SU-DHL-6 (cell line): ENCODE measurements around the gene FOXO6.

ENCODE experiments used
- H2AFZ ChIP-seq: fragments of 200-600 bp; sonication (generic); 2 replicates; pipeline ENCODE4 v1.6.1; 2014; ENCODE audit warnings: low read depth, mild to moderate bottlenecking, moderate library complexity, mixed read lengths, antibody characterized with exemption, low read length; ENCODE audit not compliant: severe bottlenecking
- H3F3A ChIP-seq: fragments of 200-600 bp; shearing (Covaris generic); 2 replicates; pipeline ENCODE4 v1.6.0; 2016; ENCODE audit warnings: antibody characterized with exemption, mild to moderate bottlenecking; ENCODE audit not compliant: insufficient read depth
- H3K27ac ChIP-seq: fragments of 200-600 bp; sonication (generic); 2 replicates; pipeline ENCODE4 v1.5.1; 2016; ENCODE audit warnings: low read depth, mild to moderate bottlenecking, low read length, moderate library complexity, mixed read lengths
- H3K27me3 ChIP-seq: fragments of 200-600 bp; sonication (generic), shearing (Covaris generic); 2 replicates; pipeline ENCODE4 v1.6.0; 2014; ENCODE audit warnings: mild to moderate bottlenecking, low read length
- H3K36me3 ChIP-seq: fragments of 200-600 bp; sonication (generic); 2 replicates; pipeline ENCODE4 v1.6.1; 2014; ENCODE audit warnings: mild to moderate bottlenecking, low read length, mixed read lengths
- H3K4me2 ChIP-seq: fragments of 300-600, 200-600 bp; shearing (Covaris generic), sonication (generic); 2 replicates; pipeline ENCODE4 v1.6.0; 2014; ENCODE audit warnings: low read length, low read depth, mild to moderate bottlenecking; ENCODE audit not compliant: poor library complexity, severe bottlenecking
- H3K4me3 ChIP-seq: fragments of 200-600 bp; sonication (generic); 2 replicates; pipeline ENCODE4 v1.5.1; 2014; ENCODE audit warnings: antibody characterized with exemption, low read length, mild to moderate bottlenecking, mixed read lengths; ENCODE audit not compliant: insufficient read depth, poor library complexity, severe bottlenecking
- H3K79me2 ChIP-seq: fragments of 200-600 bp; sonication (generic); 2 replicates; pipeline ENCODE4 v1.6.1; 2014; ENCODE audit warnings: mild to moderate bottlenecking, low read length, moderate library complexity; ENCODE audit not compliant: insufficient read depth
- H3K9ac ChIP-seq: fragments of 200-600 bp; sonication (generic); 2 replicates; pipeline ENCODE4 v1.7.0; 2014; ENCODE audit warnings: mild to moderate bottlenecking, low read length
- H3K9me2 ChIP-seq: fragments of 200-600 bp; sonication (generic); replicated peaks from 2 replicates; pipeline ENCODE4 v1.6.1; 2014; ENCODE audit warnings: low read length; ENCODE audit not compliant: insufficient read depth
- H3K9me3 ChIP-seq: fragments of 200-600 bp; sonication (generic); 2 replicates; pipeline ENCODE4 v1.6.1; 2014; ENCODE audit warnings: low read length, mixed read lengths; ENCODE audit not compliant: insufficient read depth
- H4K20me1 ChIP-seq: fragments of 200-600 bp; sonication (generic); 2 replicates; pipeline ENCODE4 v1.6.1; 2014; ENCODE audit warnings: low read depth, mild to moderate bottlenecking, antibody characterized with exemption, low read length, moderate library complexity, mixed read lengths
- EZH2phosphoT487 ChIP-seq: fragments of 200-600 bp; sonication (generic), shearing (Covaris generic); conservative IDR thresholded peaks from 2 replicates; pipeline ENCODE4 v1.6.1; 2018; ENCODE audit warnings: mild to moderate bottlenecking, antibody characterized with exemption, low read length, moderate library complexity, mixed read lengths
- TF ChIP-seq, protein P1 (sequence below): fragments of 200-600 bp; sonication (generic); IDR thresholded peaks from one replicate; pipeline ENCODE4 v1.5.1; 2017; ENCODE audit warnings: antibody characterized with exemption, mild to moderate bottlenecking, low read length, moderate library complexity; ENCODE audit not compliant: insufficient read depth, poor library complexity, severe bottlenecking

FOXO6 gene

DNA sequence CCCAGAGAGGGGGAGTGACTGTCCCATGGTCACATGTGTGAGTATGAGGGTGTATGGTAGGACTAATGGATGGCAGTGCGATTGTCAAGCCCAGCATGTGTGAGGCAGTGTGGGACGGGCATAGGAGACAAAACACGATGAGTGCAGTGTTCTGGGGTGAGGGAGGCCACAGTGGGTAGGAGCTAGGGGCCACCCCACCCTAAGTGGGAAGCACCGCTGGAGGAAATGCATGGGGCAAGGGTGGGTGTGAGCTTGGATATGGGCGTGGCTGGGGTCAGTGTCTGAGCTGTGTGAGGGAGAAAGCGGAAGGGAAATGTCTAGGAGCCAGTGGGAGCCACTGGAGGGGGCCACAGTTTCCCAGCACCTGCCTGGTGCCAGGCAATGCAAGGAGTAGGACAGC lies 56.5 kb downstream of the FOXO6 start:
- Histone ChIP-seq H3K27me3 (no peaks in the 10 kb centered on the region), H4K20me1 (no peaks in the 10 kb centered on the region), H3K36me3 (no peaks in the 10 kb centered on the region), H3F3A (no peaks in the 10 kb centered on the region), H3K4me3 (no peak overlapping the region), H3K4me2 (no peak overlapping the region), H3K27ac (no peak overlapping the region), H3K9ac (no peak overlapping the region), H3K9me3 (no peaks in the 10 kb centered on the region), H3K79me2 (no peaks in the 10 kb centered on the region), H2AFZ (no peak overlapping the region), H3K9me2 (no peaks in the 10 kb centered on the region)
- no peak for TF ChIP-seq EZH2phosphoT487
- TF ChIP-seq, protein P1, sequence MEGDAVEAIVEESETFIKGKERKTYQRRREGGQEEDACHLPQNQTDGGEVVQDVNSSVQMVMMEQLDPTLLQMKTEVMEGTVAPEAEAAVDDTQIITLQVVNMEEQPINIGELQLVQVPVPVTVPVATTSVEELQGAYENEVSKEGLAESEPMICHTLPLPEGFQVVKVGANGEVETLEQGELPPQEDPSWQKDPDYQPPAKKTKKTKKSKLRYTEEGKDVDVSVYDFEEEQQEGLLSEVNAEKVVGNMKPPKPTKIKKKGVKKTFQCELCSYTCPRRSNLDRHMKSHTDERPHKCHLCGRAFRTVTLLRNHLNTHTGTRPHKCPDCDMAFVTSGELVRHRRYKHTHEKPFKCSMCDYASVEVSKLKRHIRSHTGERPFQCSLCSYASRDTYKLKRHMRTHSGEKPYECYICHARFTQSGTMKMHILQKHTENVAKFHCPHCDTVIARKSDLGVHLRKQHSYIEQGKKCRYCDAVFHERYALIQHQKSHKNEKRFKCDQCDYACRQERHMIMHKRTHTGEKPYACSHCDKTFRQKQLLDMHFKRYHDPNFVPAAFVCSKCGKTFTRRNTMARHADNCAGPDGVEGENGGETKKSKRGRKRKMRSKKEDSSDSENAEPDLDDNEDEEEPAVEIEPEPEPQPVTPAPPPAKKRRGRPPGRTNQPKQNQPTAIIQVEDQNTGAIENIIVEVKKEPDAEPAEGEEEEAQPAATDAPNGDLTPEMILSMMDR, result no peak

DNA sequence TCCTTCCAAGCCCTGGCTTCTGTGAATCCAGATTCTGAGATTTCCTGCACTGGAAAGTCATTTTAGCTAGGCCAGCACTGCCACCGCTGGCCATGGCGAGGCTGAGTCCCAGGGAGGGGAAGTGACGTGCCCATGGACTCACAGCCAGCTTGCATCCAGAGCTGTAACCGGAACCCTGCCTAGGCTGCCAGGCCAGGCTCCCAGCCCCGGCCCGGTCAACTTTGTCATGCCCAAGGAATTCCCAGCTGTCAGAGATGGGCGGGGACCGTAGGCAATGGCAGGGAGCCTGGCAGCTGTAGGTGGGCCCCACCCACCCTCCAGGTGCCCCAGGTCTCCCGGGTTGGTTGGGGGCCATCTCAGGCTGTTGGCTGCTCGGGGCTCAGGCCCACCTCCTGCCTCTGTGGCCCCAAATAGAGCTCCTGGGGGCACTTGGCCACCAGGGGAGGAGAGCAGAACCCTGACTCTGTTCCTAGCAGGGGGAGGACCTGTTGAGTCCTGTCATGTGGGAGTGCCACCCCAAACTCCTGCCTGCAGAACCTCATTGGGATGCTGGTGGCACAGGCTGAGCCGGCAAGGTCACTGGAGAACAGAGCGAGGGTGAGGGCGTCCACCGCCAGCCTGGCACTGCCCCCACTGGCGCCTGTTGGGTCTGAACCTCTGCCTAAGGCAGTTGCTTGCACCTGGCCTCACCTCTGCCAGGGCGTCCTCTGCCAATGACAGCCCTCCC lies 57.8 kb downstream of the FOXO6 start:
- no peak overlapping the region for H3K4me2 ChIP-seq
- TF ChIP-seq, protein P1, result no peak
- TF ChIP-seq EZH2phosphoT487, result no peak
- no peak overlapping the region for H3K4me3 ChIP-seq
- no peaks in the 10 kb centered on the region for H3F3A ChIP-seq
- no peaks in the 10 kb centered on the region for H3K27me3 ChIP-seq
- no peak overlapping the region for H3K9ac ChIP-seq
- H3K9me2 ChIP-seq, result no peaks in the 10 kb centered on the region
- no peak overlapping the region for H3K27ac ChIP-seq
- H3K9me3 ChIP-seq, result no peaks in the 10 kb centered on the region
- H4K20me1 ChIP-seq, result no peaks in the 10 kb centered on the region
- H2AFZ ChIP-seq, result no peak overlapping the region
- H3K79me2 ChIP-seq, result no peaks in the 10 kb centered on the region
- no peaks in the 10 kb centered on the region for H3K36me3 ChIP-seq

DNA sequence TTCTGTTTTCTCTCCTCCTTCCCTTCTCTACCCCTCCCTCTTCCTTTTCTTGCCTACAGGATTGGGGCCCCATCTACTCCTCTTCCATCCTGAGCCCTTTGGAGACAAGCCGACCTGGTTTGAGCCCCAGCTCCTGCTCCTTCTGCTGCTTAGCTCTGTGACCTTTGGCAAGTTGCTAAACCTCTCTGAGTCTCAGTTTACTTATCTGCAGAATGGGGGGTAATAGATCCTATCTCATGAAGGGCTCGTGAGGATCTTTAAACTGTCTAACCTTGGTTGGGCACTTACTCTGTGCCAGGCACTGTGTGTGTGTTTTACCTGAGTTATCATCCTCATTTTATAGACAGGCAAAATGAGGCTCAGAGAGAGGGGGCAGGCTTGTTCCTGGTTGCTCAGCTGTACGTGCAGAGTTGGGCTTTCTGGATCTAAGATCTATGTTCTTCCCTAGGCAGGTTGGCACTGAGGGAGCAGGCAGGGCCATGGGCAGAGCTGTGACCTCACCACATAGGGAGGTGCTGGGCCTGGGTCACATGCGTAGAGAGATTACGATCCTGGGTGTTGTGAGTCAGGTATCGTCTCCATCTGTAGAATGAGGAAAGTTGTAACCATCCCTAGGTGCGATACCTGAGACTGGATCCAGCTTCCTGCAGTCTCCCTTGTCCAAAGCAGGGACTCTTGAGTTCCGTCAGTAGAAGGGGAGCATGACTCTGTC lies 58.5 kb downstream of the FOXO6 start:
- Histone ChIP-seq H2AFZ (no peak overlapping the region), H3K9me2 (no peaks in the 10 kb centered on the region), H3K27me3 (no peaks in the 10 kb centered on the region), H4K20me1 (no peaks in the 10 kb centered on the region), H3K36me3 (no peaks in the 10 kb centered on the region), H3F3A (no peaks in the 10 kb centered on the region), H3K4me2 (no peak overlapping the region), H3K9ac (no peak overlapping the region), H3K4me3 (no peak overlapping the region), H3K79me2 (no peaks in the 10 kb centered on the region), H3K9me3 (no peaks in the 10 kb centered on the region), H3K27ac (no peak overlapping the region)
- TF ChIP-seq EZH2phosphoT487, result no peak
- TF ChIP-seq, protein P1, result no peak
